ENCODE data around the gene POLN.

Gene POLN

GRCh38 chr4:2155246-2155645 is 86.7 kb downstream of the POLN start:
- DNase-seq: no peak

GRCh38 chr4:2154215-2154740 is 87.6 kb downstream of the POLN start:
- DNase-seq: no peak

DNA sequence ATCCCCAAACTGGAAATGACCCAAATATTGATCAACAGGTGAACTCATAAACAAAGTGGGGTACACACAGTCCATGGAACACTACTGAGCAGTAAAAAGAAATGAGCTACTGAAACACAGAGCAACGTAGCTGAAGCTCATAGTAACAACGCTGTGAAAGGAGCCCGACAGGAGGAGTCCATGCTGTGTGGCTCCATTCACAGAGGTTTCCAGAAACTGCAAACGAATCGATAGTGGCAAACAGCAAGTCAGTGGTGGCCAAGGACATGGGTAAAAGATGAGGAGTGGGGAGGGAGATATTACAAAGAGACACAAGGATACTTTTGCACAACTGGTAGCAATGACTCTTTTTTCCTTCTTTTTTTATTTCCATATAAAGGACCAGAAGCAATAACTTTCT is 90.4 kb downstream of the POLN start:
- no peak for DNase-seq

DNA sequence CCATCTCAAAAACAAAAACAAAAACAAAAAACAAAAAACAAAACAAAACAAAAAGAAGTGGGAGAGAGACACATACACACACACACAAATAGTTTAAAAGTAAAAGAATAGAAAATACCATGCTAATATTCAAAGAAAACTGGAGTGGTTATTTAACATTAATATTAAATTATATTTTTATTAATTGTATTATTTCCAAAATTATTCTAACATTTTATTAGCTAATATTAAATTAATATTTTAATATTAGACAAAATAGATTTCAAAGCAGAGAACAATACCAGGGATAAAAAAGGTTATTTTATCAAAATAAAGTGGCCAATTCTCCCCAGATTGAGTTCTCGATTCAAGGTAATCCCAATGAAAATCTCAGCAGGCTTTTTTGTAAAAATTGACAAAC is 91.8 kb downstream of the POLN start:
- DNase-seq: no peak

DNA sequence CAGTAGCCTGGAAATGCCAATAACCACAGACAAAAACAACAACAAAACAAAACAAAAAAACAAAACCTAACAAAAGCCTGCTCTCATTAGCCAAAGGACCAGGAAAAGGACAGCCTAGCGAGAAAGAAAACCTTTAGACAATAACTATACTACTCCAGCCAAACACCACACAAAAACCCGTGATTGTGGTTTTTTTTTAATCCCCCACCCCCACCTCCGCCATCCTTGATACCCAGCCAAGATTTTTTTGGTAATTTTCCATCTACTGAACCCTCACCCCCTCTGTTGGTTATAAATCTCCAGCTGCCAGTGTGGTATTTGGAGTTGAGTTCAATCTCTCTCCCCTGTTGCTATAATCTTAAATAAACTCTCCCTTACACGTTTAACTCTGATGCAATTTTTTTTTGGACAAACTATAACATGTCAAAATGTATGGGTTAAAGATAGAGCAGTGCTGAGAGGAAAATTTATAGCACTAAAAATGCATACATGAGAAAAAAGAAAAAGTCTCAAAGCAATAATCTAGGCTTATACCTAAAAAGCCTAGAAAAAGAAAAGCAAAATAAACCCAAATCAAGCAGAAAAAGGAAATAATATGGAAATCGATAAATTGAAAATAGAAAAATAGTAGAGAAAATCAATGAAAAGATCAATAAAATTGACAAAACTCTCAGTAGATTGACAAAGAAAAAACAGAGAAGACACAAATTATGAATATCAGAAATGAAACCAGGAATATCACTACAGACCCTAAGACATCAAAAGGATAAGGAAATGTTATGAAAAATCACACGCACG is 99.1 kb downstream of the POLN start:
- DNase-seq: no peak

GRCh38 chr4:2141762-2142451 is 100.0 kb downstream of the POLN start:
- DNase-seq: no peak

DNA sequence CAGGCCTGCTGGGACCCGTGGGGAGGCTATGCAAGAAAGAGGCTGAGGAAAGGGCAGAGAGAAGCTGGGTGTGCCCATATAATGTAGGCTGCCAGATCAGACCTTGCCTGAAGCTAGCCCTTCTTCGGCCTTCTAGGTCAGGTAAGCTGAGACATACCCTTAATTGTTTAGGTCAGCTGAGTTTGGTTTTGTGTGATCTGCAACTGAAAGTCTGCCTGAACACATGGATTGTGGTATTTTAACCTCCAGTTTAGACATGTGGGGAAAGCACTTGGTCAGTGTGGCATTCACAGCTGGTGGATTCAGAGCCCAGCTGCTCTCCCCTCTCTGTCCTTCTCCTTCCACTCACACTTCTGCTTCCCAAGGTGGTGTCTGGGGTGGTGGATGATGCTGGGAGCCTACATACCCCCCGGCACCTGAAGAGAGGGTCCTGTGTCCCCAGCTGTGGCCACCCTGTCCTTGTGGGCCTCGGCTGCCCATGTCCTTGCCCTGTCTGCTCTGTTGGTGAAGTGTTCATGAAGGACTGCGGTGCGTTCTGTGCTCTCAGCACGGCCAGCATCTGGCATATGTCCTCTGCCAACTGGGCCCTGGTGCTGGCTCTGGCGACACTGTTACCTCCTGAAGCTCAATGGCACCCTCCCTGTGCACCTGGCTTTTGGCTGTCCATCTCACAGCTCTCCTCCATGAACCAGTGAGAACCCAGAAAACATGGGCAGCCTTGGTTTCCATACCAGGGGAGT is 100.7 kb downstream of the POLN start:
- no peak for DNase-seq

GRCh38 chr4:2138846-2139500 is 102.9 kb downstream of the POLN start:
- DNase-seq: no peak

DNA sequence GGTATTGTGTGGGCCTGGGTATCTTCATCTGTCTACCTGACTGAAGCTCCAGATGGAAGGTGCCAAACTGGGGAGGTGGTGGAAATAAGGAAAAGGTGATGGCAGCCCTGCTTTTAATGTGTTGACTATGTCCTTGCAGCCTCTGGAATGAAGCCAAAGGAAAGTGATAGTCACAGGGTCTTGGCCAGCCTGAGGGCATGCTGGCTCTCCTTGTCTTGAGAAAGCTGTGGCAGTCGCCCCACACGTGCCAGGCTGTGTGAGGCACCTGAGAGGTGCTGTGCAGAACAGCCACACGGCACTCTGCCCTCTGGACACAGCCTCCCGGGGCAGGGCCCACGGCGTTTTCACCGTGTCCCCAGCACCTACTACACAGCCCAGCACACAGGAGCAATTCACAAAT is 105.2 kb downstream of the POLN start:
- no peak for DNase-seq

DNA sequence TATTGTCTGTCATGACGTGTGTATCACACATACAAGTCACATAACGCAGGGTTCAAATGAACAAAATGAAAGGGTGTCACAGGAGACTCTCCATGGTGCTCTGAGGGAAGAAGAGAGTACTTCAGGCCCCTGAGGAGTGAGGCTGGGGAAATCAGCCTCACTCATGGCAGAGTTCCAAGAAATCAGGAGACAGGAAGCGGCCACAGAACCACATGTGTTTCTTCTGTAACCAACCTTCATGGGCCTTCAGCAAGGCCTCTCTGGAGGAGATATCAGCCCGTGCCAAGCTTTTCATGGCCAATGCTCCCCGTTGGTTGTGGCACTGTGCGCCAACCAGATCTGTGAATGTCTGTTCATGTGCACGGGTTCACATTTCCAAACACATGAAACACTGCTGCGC is 106.8 kb downstream of the POLN start:
- no peak for DNase-seq

GRCh38 chr4:2132438-2132837 is 109.5 kb downstream of the POLN start:
- no peak for DNase-seq

- DNase-seq: no peak
Observed at GRCh38 chr4:2127609-2128332, 114.2 kb downstream of the POLN start.

DNA sequence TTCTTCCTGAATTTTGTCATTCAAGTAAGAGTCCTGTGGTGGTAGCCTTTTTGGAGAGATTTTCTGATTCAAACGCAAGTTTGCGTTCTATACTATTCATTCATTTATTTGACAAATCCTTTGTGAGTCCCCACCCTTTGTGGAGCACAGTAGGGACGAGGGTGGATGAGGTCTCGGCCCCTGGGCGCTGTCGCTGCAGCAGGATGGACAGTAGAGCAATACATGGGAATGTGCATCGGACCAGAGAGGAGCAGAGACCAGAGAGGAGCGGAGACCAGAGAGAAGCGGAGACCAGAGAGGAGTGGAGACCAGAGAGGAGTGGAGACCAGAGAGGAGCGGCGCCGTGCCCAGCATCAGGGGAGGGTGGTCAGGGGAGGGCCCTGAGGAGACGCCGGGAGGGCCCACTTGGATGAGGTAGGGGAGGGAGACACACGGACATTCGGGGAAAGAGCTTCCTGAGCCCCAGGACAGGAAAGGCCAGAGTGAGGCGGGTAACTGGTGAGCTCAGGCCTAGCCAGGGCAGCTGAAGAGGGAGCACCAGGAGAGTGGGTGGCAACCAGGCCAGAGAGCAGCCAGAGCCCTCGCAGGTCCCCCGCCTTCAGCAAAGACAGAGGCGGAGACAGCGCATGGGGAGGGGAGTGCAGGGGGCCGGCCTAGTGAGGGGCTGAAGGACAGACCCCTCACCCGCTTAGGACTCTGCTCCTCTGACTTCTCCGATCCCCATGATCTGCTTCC is 115.4 kb downstream of the POLN start:
- no peak for DNase-seq

GRCh38 chr4:2125831-2126230 is 116.1 kb downstream of the POLN start:
- no peak for DNase-seq

DNA sequence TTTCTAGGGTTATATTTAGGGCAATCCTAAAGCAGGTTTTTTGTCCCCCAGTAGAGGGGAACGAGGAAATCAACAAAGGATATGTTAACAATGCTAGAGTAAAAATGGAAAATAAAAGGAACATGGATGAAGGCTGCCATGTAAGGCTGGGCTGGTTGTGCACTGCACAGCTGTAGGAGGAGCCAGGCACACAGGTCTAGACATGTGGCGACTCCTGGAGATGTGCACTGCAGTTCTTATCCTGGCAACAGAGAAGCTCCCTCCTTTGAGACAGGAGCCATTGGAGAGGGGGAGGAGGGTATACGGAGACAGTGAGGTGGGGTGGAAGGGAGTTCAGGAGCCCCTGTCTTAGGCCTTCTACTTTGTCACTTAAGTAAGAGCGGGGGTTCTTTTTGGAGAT is 116.9 kb downstream of the POLN start:
- no peak for DNase-seq

DNA sequence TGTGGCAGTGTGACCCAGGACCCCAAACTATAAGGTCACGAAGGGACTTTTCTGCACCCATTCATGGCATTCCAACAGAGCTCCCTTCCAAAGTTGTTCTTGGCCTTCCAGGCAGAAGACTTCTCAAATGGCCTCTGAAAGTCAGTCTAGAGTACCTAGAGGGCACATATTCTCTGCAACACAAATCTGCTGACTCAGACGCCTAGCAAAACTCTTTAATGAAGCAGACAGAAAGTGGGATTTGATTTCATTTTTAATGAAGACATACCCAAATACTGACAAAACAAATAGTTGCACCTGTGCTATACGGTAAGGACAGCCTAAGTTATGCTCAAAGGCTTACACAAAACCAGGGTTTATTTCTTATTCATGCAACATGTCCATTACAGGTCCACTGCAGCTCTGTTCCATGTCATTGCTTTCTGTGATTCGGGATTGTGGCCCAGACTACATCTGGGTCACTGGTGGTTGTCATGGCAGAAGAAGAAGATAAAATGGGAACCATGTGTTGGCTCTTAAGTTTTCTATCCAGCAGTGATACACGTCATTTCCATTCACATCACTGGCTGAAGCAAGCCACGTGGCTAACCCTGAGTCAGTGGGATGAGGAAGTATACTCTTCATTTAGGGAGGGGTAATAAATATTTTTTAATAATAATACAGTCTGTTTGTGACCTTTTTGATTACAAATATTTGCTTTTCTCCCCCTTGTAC is 125.1 kb downstream of the POLN start:
- no peak for DNase-seq

- no peak for DNase-seq
Observed at GRCh38 chr4:2105559-2105958, 136.4 kb downstream of the POLN start.

DNA sequence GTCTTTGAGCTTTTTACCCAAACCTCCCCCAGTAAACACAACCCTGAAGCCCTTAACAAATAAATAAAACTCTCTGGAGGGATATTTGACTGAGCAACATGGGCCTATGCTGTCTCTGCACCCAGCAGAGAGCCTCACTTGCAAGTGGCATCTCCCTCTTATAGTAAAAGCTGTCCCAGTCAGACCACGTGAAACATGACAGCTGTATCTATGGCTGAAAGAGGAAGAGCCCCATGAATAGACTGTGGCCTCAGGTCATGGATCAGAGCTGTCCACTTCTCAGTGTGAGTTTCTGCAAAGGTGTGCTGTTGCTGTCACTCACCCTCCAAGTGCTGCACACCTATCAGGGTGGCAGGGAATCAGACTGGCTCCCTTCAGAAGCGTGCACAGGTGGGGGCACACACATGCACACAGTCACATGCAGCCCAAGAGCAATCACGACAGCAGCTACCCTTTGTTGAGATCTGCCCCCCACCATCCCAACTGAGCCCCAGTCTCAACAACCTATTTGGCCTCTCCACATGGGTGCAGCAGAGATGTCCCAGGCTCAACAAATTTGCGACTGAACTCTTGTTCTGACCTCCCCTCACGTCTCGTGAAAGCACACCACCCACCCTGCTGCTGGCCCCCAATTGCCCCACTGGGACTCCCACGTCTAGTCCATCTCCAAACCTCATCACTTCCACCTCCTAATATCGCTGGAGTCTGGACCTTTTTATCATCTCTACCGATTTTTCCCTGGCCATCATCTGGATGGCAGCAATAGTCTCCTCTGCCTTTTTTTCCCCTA is 137.2 kb downstream of the POLN start:
- DNase-seq: no peak

- DNase-seq: no peak
Observed at GRCh38 chr4:2103843-2104547, 137.9 kb downstream of the POLN start.
